Activated CD8-positive, alpha-beta memory T cell treated with anti-CD3 and anti-CD28 coated beads for 48 hours (primary cell): Measurements from ENCODE around the gene ASB2.

Experiments used
- DNase-seq, 3 experiments: peaks; one replicate each; pipeline ENCODE4 v3.0.0-alpha.2; 2020; ENCODE audit warnings: low read depth in 2 of 3, low spot score in 2 of 3

Gene ASB2

DNA sequence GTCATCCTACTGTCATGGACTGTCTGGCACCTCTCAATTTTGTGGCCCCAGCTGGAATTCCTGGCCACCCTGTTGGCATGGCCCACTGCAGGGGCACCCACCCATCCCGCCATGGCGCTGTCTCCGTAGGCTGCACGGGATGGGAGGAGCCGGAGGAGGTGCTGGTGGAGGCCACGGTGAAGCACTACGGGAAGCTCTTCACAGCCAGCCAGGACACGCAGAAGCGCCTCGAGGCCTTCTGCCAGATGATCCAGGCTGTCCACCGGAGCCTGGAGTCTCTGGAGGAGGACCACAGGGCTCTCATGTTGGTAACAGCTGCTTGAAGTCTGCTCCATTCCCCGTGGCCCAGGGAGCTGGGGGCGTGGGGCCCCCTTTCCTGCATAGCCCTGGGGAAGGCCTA, 24.6 kb upstream of the ASB2 start:
- no peak for DNase-seq

GRCh38 chr14:94000267-94000666, 23.9 kb upstream of the ASB2 start:
- no peak for DNase-seq

- DNase-seq = no peak
Measured at GRCh38 chr14:93999573-93999972, 23.2 kb upstream of the ASB2 start.

- no peak for DNase-seq
Measured at GRCh38 chr14:93998871-93999403, 22.6 kb upstream of the ASB2 start.

DNA sequence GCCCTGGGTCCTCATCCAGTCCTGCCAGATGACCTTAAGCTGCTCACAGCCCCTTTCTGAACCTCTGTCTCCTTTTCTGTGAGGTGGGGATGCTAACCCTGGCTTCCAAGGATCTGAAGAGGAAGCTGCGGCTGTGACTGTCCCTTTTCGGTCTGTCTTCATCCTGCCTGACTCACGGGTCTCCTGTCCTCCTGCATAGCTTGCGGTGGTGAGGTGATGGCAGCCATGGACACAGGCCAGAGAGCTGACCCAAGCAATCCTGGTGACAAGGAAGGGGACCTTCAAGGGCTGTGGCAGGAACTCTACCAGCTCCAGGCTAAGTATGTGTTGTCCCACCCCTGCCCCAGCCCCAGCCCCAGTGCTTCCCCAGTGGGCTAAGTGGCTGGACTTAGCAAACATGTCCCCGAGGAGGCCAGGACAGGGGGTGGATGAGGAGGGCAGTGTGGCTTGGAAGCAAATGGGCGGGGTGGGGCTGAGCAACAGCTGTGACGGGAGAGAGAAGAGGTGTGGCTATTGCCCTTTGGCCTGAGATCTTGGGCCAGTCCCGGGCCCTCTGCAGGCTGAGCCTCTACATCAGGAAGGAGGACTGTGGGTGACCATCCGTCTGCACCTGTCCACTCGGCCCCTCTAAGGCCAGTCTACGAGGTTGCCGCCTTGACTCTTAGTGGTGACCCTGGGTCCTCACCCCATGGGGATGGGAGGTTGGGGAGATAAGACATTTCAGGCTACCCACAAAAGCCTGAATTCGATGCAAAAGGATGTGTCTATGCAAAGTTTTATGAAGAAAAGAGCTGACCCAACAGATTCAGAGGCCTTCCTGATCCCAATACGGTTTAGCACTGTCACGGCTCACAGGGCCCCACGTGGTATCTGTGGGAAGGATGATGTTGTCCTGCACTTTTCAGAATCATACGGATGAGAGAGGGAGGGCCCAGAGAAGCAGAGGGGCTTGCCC, 21.8 kb upstream of the ASB2 start:
- no peak for DNase-seq

DNA sequence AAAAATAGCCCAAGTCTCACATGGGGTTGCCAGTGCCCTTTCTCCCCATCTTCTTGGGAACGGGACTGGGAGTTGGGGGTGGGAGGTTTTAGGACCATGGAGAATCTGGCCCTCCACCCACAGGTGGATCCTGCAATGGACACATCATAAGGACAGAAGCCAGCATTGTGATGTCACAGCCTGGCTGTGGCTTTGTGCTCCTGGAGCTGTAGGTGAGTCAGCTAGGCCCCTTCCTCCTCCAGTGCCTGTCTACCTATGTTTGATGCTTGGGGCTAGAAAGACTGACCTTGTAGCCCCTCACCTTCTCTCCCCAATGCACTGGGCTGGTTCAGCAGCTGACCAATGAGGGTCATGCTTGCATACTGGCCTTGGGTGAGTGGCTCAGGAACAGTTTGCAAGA, 20.7 kb upstream of the ASB2 start, which contains the start of gene CCDC197:
Gene CCDC197 (plus strand): TSS at position 220 of the 400 bp plus-strand sequence. CDS start 831 bp downstream, outside the sequence.
- no peak for DNase-seq

DNA sequence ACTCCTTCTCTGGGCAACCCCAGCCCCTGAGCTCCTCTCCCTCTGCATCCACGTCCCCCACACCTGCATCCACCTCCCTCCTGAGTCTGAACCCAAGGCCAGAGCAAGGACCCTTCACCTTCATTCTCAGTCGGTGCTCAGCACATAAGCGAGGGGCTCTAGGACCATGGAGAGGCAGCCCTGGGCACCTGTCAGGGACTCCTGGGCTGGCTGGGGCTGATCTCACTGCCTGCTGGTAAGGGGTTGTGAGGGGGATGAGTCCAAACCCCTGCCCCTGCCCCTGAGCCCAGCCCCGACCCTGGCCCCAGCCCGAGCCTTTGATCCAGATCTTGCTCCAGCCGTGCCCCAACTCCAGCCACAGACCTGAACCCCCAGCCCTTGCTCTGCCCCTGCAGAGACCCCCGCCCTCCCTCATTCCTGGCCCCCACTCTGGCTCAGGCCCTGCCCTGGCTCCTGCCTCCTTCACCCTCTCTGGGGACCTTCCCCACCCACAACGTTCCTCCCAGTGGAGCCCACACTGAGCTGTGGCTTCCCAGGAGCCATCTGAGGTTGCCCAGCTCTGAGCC, 19.8 kb upstream of the ASB2 start:
- DNase-seq = no peak

GRCh38 chr14:93994919-93995682, 18.7 kb upstream of the ASB2 start:
- no peak for DNase-seq

DNA sequence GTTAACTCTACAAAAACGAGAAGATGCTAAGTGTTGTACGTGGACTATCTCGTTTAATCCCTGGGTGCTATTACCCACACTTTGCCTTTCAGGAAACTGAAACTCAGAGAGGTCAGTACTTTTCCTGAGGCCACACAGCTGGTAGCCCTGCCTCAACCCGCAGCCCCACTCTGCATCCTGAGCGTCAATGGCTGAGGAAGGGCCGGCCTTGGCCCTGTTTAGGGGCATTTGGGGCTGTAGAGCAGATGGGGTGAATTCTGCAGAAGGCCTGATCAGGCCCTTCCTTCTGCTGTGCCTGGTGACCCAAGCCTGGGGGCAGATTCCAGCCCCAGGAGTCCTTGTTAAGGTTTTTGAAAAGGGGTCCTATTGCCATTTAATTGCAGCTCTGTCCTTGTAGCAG, 17.0 kb upstream of the ASB2 start:
- DNase-seq = no peak

- DNase-seq = no peak
Measured at GRCh38 chr14:93991649-93992048, 15.3 kb upstream of the ASB2 start.

DNA sequence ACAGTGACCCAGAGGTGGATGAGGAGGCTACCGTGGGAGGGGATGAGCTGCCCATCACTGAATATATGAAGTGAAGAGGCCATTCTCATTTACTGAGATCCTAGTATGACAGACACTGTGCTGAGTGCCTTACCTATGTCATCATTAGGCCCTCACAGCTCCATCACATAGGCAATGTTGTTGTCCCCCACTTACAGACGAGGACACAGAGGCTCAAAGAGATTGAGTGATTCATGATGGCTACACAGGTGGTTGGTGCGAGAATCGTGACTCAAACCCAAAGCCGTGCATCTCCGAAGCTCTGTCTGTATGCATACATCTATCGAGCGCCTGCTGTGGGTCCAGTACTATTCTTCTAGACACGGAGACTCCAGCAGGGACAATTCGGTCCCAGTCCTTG, 14.8 kb upstream of the ASB2 start:
- DNase-seq = no peak

- no peak for DNase-seq
Measured at GRCh38 chr14:93989939-93990338, 13.6 kb upstream of the ASB2 start.

GRCh38 chr14:93987815-93988476, 11.6 kb upstream of the ASB2 start:
- no peak for DNase-seq

DNA sequence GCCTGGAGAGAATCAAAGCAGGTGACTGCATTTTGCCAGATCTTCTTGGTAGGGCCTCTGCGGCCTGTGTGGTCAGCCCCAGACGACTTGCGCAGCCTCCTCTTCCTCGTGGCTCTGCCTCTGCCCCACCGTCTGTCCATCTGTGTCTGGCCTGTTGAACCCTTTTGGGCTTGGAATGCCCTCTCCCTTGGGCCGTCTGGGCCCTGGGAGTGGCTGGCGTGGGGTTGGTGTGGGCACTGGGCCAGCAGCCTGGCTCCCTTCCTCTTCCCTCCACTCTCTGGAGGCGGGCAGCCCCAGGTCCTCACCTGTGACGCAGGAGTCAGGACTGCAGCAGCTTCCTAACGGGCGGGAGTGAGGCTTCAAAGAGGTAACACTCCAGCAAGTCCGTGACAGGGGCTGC, 11.0 kb upstream of the ASB2 start:
- DNase-seq = no peak

- no peak for DNase-seq
Measured at GRCh38 chr14:93986955-93987354, 10.6 kb upstream of the ASB2 start.

DNA sequence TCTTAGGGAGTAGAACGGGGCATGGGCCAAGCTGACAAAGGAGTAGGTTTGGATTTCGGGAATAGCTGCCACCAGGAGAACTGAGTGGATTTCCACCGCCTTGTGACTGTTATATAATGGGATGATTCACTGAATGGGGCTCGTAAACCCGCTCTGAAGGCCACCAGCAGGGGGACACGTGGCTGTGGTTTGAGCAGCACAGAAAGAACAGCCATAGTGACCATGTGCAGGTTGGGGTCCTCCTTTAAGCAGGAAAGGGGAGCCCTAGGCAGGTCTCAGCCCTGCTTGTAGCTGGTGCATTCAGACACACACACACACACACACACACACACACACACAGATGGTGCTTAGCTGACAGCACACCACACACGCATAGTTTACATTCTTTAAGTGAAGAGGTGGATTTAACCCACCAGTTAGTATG, 8.6 kb upstream of the ASB2 start:
- DNase-seq = no peak

DNA sequence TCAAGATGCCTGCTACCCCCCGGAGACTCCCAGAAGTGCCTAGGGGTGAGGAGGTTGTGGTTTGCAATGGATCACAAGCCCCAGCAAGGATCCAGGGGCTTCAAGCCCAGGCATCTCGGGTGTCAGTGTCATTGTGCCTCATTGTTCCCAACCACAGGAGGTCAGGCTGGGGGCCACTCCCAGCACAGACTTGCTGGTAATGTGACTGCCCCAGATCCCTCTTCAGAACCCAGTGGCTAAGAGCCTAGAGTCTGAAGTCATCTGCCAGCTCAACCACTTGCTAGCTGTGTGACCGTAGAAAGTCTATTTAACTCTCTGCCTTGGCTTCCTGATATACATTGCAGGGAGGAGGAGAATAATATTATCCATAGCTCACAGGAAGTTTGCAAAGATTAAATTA, 7.7 kb upstream of the ASB2 start:
- DNase-seq = no peak

DNA sequence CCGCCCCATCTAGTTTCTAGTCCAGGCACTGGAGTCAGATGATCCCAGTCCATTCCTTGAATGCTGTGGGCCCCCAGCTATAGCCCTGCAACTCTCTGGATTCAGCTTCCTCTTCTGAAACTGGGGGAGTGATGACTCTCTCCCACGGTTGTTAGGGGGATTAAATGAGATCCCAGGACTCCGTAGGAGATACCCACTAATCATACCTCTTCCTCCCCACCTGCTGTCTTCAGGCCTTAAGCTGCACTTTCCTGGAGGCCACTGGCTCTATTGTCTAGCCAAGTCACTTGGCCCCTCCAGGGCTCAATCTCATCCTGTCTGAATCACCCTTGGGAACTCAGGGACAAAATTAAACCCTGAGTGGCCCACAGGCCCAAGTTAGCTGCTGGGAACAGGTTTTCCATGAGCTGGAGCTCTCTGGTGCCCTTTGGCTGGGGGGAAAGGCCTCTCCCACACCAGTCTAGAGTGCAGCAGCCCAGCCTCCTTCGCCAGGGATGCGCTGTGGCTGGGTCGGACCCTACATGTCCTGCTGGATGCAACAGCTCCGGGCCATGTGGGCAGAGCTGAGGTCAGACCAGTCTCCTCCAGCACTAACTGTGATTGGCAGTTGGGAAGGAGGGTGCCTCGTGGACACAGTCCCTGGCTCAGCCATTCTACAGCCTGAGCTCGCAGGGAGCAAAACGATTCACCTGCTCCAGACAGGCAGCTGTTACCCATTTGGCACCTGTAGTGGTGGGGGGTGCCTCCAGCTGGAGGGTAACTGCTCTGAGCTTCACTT, 6.0 kb upstream of the ASB2 start:
- no peak for DNase-seq

- no peak for DNase-seq
Measured at GRCh38 chr14:93981316-93982229, 5.2 kb upstream of the ASB2 start.
